PC-9 (cell line): Measurements from ENCODE around the gene NUP210. TPM values are rescaled to one million over a fixed set of nuclear protein-coding genes. Genes with fewer than 3 reads are reported as not detected.

Source experiments
- BruUV-seq: library from RNA; stranded (reverse); fragments of 400-500 nt; replicated peaks from 2 replicates; lab custom pipeline; 2021; lab: Mats Ljungman, UMichigan
- CTCF ChIA-PET: fragments of 300-600 bp; sonication (Branson Sonifier 250); formaldehyde crosslinking; loops from one replicate; lab custom pipeline; 2022; ENCODE audit warnings: antibody characterized with exemption; lab: Charles Lee
- POLR2A ChIA-PET: fragments of 300-600 bp; sonication (Branson Sonifier 250); formaldehyde crosslinking; loops from one replicate; lab custom pipeline; 2022; ENCODE audit warnings: antibody characterized with exemption; ENCODE audit not compliant: unreplicated experiment; lab: Charles Lee
- DNase-seq, 2 experiments: peaks; one replicate each; pipeline versions ENCODE4 v3.0.0 to v3.0.0-alpha.2; 2015 to 2022; ENCODE audit warnings: mixed read lengths in 1 of 2
- H2AFZ ChIP-seq: fragments of 200-600 bp; sonication (generic); 2 replicates; pipeline ENCODE4 v1.8.1; 2017; ENCODE audit warnings: antibody characterized with exemption
- H3F3A ChIP-seq: fragments of 200-600 bp; sonication (generic); 2 replicates; pipeline ENCODE4 v1.8.1; 2017; ENCODE audit warnings: antibody characterized with exemption, mild to moderate bottlenecking, low read depth; ENCODE audit not compliant: insufficient read depth
- H3K27ac ChIP-seq: fragments of 200-600 bp; sonication (generic); 2 replicates; pipeline ENCODE4 v1.6.1; 2016; ENCODE audit warnings: mixed run types
- H3K27me3 ChIP-seq: fragments of 200-600 bp; sonication (generic); 2 replicates; pipeline ENCODE4 v1.6.1; 2016; ENCODE audit warnings: low read depth, mixed run types; ENCODE audit not compliant: insufficient read depth
- H3K36me3 ChIP-seq: fragments of 200-600 bp; sonication (generic); 2 replicates; pipeline ENCODE4 v1.6.1; 2016; ENCODE audit warnings: low read depth, mixed run types
- H3K4me1 ChIP-seq: fragments of 200-600 bp; sonication (generic); replicated peaks from 2 replicates; pipeline ENCODE4 v1.6.1; 2016; ENCODE audit warnings: mixed run types; ENCODE audit not compliant: insufficient read depth
- H3K4me2 ChIP-seq: fragments of 200-600 bp; sonication (generic); 2 replicates; pipeline ENCODE4 v1.6.1; 2017; ENCODE audit warnings: mixed run types
- H3K4me3 ChIP-seq: fragments of 200-600 bp; sonication (generic); 2 replicates; pipeline ENCODE4 v1.6.1; 2016; ENCODE audit warnings: mixed run types
- H3K79me2 ChIP-seq: fragments of 200-600 bp; sonication (generic); 2 replicates; pipeline ENCODE4 v1.6.1; 2017; ENCODE audit warnings: low read depth, mixed run types
- H3K9me2 ChIP-seq: fragments of 200-600 bp; sonication (generic); 2 replicates; pipeline ENCODE4 v1.8.1; 2017; ENCODE audit warnings: mild to moderate bottlenecking; ENCODE audit not compliant: insufficient read depth
- H3K9me3 ChIP-seq: fragments of 200-600 bp; sonication (generic); 2 replicates; pipeline ENCODE4 v1.8.1; 2016; ENCODE audit warnings: low read depth; ENCODE audit not compliant: insufficient read depth
- H4K20me1 ChIP-seq: fragments of 200-600 bp; sonication (generic); 2 replicates; pipeline ENCODE4 v1.8.1; 2017; ENCODE audit not compliant: insufficient read depth
- EZH2 ChIP-seq: fragments of 200-600 bp; sonication (generic); IDR thresholded peaks from 2 replicates; pipeline ENCODE4 v1.8.0; 2017; ENCODE audit warnings: antibody characterized with exemption, low read depth
- intact Hi-C: fragments of 100-400 bp; cut with micrococcal nuclease; formaldehyde crosslinking; loops from one replicate; pipeline ENCODE4 v1.10.0; 2022; ENCODE audit not compliant: unreplicated experiment
- total RNA-seq: library from RNA; stranded (reverse); gene quantifications from 2 replicates; pipeline ENCODE4 v1.2.3, GENCODE V29; 2021
- TF ChIP-seq, protein P1 (sequence below): fragments of 200-600 bp; sonication (generic); conservative IDR thresholded peaks from 2 replicates; pipeline ENCODE4 v1.6.1; 2017; ENCODE audit warnings: mixed run types, antibody characterized with exemption, mild to moderate bottlenecking, moderate library complexity

NUP210 gene
- total RNA-seq, 1 experiment from 2014 or later = 84.0 TPM

DNA sequence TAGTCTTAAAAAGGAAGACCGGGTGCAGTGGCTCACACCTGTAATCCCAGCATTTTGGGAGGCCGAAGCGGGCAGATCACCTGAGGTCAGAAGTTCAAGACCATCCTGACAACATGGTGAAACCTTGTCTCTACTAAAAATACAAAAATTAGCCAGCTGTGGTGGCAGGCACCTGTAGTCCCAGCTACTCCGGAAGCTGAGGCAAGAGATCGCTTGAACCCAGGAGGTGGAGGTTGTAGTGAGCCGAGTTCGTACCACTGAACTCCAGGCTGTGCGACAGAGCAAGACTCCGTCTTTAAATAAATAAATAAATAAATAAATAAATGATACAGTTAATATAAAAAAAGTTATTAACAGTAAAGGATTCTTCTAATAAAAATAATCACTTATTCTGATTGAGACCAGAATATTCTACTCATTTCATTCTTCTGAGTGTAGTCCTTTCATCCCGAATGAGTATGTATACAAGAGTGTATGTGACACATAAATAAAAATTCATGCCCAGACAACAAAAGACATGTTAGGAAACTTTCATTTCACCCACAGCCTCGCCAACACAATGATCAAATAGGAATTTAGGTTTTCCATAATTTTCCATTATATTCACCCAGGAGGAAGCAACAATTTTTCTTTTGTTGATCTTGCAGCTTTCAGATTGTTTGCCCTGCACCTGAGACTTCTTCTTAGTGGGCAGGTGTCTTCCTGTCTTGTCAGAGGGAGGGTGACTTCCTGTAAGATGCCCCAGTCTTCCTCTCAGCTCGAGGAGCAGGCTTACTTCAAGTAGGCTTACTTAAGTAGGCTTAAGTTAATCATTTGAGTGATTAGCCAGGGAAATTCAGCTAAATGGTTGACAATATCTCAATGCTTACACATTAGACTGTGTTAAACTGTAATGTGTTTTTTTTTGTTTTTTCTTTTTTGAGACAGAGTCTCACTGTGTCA lies 7.8 kb upstream of the NUP210 start:
- H3K27ac ChIP-seq = no peak overlapping the region
- no peaks in the 10 kb centered on the region for H3K9me2 ChIP-seq
- no peak overlapping the region for H3K4me2 ChIP-seq
- CTCF ChIA-PET = interaction anchor here (0.6 kb wide), 1 partner anchor 10 kb away, joined by 5 read pairs; no protein-coding TSS in a partner anchor
- H3F3A ChIP-seq = no peaks in the 10 kb centered on the region; the same call in 1 of the 2 replicates
- POLR2A ChIA-PET = no interaction called here
- intact Hi-C loops = no loop called here
- no peak for TF ChIP-seq EZH2
- TF ChIP-seq, protein P1, sequence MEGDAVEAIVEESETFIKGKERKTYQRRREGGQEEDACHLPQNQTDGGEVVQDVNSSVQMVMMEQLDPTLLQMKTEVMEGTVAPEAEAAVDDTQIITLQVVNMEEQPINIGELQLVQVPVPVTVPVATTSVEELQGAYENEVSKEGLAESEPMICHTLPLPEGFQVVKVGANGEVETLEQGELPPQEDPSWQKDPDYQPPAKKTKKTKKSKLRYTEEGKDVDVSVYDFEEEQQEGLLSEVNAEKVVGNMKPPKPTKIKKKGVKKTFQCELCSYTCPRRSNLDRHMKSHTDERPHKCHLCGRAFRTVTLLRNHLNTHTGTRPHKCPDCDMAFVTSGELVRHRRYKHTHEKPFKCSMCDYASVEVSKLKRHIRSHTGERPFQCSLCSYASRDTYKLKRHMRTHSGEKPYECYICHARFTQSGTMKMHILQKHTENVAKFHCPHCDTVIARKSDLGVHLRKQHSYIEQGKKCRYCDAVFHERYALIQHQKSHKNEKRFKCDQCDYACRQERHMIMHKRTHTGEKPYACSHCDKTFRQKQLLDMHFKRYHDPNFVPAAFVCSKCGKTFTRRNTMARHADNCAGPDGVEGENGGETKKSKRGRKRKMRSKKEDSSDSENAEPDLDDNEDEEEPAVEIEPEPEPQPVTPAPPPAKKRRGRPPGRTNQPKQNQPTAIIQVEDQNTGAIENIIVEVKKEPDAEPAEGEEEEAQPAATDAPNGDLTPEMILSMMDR = no peak
- no peak overlapping the region for H2AFZ ChIP-seq
- H3K27me3 ChIP-seq = no peaks in the 10 kb centered on the region
- no peaks in the 10 kb centered on the region for H3K4me1 ChIP-seq
- no TSS peak for BruUV-seq
- H3K79me2 ChIP-seq = no peaks in the 10 kb centered on the region
- no peaks in the 10 kb centered on the region for H4K20me1 ChIP-seq
- H3K36me3 ChIP-seq = no peaks in the 10 kb centered on the region
- H3K4me3 ChIP-seq = no peak overlapping the region
- H3K9me3 ChIP-seq = no peaks in the 10 kb centered on the region
- no peak for DNase-seq

DNA sequence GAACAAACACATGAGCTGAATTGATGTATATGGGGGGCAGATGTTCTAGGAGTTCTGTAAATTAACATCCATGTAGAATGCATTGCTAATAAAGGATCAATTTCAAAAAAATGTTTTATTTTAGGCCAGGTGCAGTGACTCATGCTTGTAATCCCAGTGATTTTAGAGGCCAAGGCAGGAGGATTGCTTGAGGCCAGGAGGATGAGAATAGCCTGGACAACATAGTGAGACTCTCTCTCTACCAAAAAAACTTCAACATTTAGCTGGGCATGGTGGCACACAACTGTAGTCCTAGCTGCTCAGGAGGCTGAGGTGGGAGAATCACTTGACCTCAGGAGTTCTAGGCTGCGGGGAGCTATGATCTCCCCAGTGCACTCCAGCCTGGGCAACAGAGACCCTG lies 6.5 kb upstream of the NUP210 start:
- Histone ChIP-seq H3K27me3 (no peaks in the 10 kb centered on the region), H3K9me3 (no peaks in the 10 kb centered on the region), H3K9me2 (no peaks in the 10 kb centered on the region), H3K4me2 (no peak overlapping the region), H3K4me3 (no peak overlapping the region), H4K20me1 (no peaks in the 10 kb centered on the region), H3K36me3 (no peaks in the 10 kb centered on the region), H3K79me2 (no peaks in the 10 kb centered on the region), H3K4me1 (peaks cover 5% of the 10 kb centered on the region), H2AFZ (no peak overlapping the region), H3K27ac (no peak overlapping the region), H3F3A (no peaks in the 10 kb centered on the region; the same call in 1 of the 2 replicates)
- intact Hi-C loops = no loop called here
- ChIA-PET CTCF (no interaction called here), POLR2A (interaction anchor here (0.6 kb wide), 1 partner anchor 12 kb away, joined by 4 read pairs; no protein-coding TSS in a partner anchor)
- TF ChIP-seq EZH2 = no peak
- TF ChIP-seq, protein P1 = no peak
- no TSS peak for BruUV-seq
- no peak for DNase-seq

DNA sequence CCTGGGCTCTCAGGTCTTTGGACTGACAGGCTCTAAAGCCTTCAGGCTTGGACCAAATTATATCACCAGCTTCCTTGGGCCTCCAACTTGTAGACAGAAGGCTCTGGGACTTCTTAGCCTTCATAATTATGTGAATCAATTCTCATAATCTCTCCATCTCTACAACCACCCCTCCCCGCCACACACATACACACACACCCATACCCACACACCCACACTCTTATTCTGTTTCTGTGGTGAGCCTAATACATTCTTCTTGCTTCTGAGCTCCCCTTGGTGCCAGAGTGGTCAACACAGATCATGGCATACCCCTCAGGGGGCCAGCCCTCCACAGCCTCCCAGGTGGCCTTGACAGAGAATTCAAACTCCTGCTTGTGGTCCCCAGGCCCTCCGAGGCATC lies 5.6 kb upstream of the NUP210 start:
- ChIA-PET POLR2A (no interaction called here), CTCF (interaction anchor here (0.6 kb wide), 1 partner anchor 10 kb away, joined by 3 read pairs; no protein-coding TSS in a partner anchor)
- H3K27me3 ChIP-seq = no peaks in the 10 kb centered on the region
- H2AFZ ChIP-seq = no peak overlapping the region
- H3K9me3 ChIP-seq = no peaks in the 10 kb centered on the region
- H3K36me3 ChIP-seq = no peaks in the 10 kb centered on the region
- TF ChIP-seq, protein P1 = no peak
- no peak for TF ChIP-seq EZH2
- H3F3A ChIP-seq = peaks cover 2% of the 10 kb centered on the region; the same call in 1 of the 2 replicates
- BruUV-seq = no TSS peak
- H3K79me2 ChIP-seq = no peaks in the 10 kb centered on the region
- H4K20me1 ChIP-seq = no peaks in the 10 kb centered on the region
- H3K9me2 ChIP-seq = no peaks in the 10 kb centered on the region
- H3K4me3 ChIP-seq = no peak overlapping the region
- intact Hi-C loops = no loop called here
- H3K27ac ChIP-seq = no peak overlapping the region
- no peak for DNase-seq
- no peak overlapping the region for H3K4me2 ChIP-seq
- peaks cover 11% of the 10 kb centered on the region for H3K4me1 ChIP-seq
